Stimulated activated CD8-positive, alpha-beta memory T cell treated with anti-CD3 and anti-CD28 coated beads, Interleukin-7, amount 100 ng/mL, for 1 hour (primary cell): ENCODE measurements around the gene USHBP1.

Experiments used
- DNase-seq, 2 donors: peaks; one replicate each; pipeline ENCODE4 v3.0.0-alpha.2; 2020; ENCODE audit warnings: low read depth in 2 of 2

USHBP1 gene

GRCh38 chr19:17211547-17212446 is 52.7 kb downstream of the USHBP1 start:
- no peak for DNase-seq

GRCh38 chr19:17210296-17210695 is 54.2 kb downstream of the USHBP1 start:
- DNase-seq: no peak

GRCh38 chr19:17209126-17210036 is 55.2 kb downstream of the USHBP1 start:
- no peak for DNase-seq

GRCh38 chr19:17206736-17207581 is 57.6 kb downstream of the USHBP1 start:
- no peak for DNase-seq

- peak in 1 of 2 donors; percentile 40 for DNase-seq
Measured at GRCh38 chr19:17205237-17206140, 59.1 kb downstream of the USHBP1 start.

- no peak for DNase-seq
Measured at GRCh38 chr19:17202713-17203112, 61.8 kb downstream of the USHBP1 start.

- DNase-seq: no peak
Measured at GRCh38 chr19:17202249-17202648, 62.3 kb downstream of the USHBP1 start.

GRCh38 chr19:17200408-17201079 is 64.0 kb downstream of the USHBP1 start:
- DNase-seq: no peak
